Measurements from ENCODE around the gene MTMR4. TPM values are rescaled to one million over a fixed set of nuclear protein-coding genes. Genes with fewer than 3 reads are reported as not detected.

Gene MTMR4
- total RNA-seq, 4 donors from 2014 or later, result 37.6 to 50.2 (median 38.8) TPM

DNA sequence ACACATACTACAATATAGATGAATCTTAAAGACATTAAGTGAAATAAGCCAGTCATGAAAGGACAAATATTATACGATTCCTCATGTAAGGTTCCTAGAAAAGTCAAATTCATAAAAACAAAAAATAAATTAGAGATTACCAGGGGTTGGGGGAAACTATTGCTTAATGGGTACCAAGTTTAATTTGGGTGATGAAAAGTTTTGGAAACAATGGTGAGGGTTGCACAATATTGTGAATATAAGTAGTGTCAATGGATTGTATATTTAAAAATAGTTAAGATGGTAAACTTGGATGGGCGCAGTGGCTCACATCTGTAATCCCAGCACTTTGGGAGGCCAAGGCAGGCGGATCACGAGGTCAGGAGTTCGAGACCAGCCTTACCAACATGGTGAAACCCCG lies 44.1 kb downstream of the MTMR4 start:
- no peak overlapping the region for H3K4me3 ChIP-seq (ENCODE audit: low read depth, poor library complexity, severe bottlenecking)
- TF ChIP-seq, protein P1, sequence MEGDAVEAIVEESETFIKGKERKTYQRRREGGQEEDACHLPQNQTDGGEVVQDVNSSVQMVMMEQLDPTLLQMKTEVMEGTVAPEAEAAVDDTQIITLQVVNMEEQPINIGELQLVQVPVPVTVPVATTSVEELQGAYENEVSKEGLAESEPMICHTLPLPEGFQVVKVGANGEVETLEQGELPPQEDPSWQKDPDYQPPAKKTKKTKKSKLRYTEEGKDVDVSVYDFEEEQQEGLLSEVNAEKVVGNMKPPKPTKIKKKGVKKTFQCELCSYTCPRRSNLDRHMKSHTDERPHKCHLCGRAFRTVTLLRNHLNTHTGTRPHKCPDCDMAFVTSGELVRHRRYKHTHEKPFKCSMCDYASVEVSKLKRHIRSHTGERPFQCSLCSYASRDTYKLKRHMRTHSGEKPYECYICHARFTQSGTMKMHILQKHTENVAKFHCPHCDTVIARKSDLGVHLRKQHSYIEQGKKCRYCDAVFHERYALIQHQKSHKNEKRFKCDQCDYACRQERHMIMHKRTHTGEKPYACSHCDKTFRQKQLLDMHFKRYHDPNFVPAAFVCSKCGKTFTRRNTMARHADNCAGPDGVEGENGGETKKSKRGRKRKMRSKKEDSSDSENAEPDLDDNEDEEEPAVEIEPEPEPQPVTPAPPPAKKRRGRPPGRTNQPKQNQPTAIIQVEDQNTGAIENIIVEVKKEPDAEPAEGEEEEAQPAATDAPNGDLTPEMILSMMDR (IDR thresholded peaks at IDR 0.05), result no peak
- TF ChIP-seq POLR2A (IDR thresholded peaks at IDR 0.05), result no peak
- DNase-seq (ENCODE audit: low spot score in 2 of 2), result no peak
- 88 to 93% methylated on average over 6 of the region's 6 CpGs for WGBS, 2 donors
- intact Hi-C loops (cut with DNase I; ENCODE audit: low total_unique reads), result no loop called here

DNA sequence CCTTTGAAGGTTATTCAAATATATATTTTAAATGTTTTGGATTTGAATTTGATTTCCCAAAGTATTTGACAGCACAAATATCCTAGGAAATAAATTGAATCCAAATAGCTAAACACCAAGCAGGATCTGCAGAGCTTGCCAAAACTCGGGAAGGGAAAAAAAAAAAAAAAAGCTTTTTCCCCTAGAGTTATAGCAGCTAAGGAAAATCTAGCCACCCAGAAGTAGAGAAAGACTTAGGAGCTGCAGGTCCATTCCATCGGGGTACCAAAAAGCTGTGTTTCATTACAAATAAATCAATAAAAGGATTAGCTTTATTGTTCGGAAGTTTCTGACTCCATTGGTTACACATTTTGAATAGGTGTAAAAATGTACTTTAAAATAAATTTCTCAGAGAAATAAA lies 45.5 kb downstream of the MTMR4 start:
- intact Hi-C loops (cut with DNase I; ENCODE audit: low total_unique reads), result no loop called here
- no peak overlapping the region for H3K4me3 ChIP-seq (ENCODE audit: low read depth, poor library complexity, severe bottlenecking)
- no peak for DNase-seq (ENCODE audit: low spot score in 2 of 2)
- TF ChIP-seq, protein P1 (IDR thresholded peaks at IDR 0.05), result no peak
- TF ChIP-seq POLR2A (IDR thresholded peaks at IDR 0.05), result no peak
- 68 to 69% methylated on average over 3 of the region's 3 CpGs for WGBS, 2 donors

DNA sequence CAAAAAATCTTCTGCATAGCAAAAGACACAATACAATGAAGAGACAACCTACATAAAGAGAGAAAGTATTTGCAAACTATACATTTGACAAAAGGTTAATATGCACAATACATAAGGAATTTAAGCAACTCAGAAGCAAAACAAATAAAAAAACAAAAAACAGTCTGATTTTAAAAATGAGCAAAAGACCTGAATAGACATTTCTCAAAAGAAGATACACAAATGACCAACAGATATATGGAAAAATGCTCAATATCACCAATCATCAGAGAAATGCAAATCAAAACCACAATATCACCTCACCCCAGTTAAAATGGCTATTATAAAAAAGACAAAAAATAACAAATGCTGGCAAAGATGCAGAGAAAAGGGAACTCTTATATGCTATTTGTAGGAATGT lies 58.9 kb downstream of the MTMR4 start:
- no peak for TF ChIP-seq POLR2A (IDR thresholded peaks at IDR 0.05)
- TF ChIP-seq, protein P1 (IDR thresholded peaks at IDR 0.05), result no peak
- H3K4me3 ChIP-seq (ENCODE audit: low read depth, poor library complexity, severe bottlenecking), result no peak overlapping the region
- DNase-seq (ENCODE audit: low spot score in 2 of 2), result no peak
- intact Hi-C loops (cut with DNase I; ENCODE audit: low total_unique reads), result no loop called here

DNA sequence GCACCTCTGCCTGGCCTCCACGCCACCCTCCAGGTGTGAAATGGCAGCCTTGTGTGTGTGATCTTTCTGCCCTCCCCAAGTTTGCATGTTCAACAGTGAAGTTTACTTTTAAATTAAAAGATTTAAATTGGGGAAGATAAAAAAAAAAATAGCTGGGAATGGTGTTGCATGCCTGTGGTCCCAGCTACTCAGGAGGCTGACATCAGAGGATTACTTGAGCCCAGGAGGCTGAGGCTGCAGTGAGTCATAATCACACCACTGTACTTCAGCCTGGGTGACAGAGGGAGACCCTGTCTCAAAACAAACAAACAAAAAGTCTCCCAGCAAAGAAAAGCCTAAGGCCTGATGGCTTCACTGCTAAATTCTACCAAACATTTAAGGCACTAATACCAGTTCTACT lies 61.7 kb downstream of the MTMR4 start:
- intact Hi-C loops (cut with DNase I; ENCODE audit: low total_unique reads), result no loop called here
- no peak for DNase-seq (ENCODE audit: low spot score in 2 of 2)
- no peak overlapping the region for H3K4me3 ChIP-seq (ENCODE audit: low read depth, poor library complexity, severe bottlenecking)
- no peak for TF ChIP-seq POLR2A (IDR thresholded peaks at IDR 0.05)
- TF ChIP-seq, protein P1 (IDR thresholded peaks at IDR 0.05), result no peak
- 91 to 100% methylated on average over 1 of the region's 1 CpG for WGBS, 2 donors

DNA sequence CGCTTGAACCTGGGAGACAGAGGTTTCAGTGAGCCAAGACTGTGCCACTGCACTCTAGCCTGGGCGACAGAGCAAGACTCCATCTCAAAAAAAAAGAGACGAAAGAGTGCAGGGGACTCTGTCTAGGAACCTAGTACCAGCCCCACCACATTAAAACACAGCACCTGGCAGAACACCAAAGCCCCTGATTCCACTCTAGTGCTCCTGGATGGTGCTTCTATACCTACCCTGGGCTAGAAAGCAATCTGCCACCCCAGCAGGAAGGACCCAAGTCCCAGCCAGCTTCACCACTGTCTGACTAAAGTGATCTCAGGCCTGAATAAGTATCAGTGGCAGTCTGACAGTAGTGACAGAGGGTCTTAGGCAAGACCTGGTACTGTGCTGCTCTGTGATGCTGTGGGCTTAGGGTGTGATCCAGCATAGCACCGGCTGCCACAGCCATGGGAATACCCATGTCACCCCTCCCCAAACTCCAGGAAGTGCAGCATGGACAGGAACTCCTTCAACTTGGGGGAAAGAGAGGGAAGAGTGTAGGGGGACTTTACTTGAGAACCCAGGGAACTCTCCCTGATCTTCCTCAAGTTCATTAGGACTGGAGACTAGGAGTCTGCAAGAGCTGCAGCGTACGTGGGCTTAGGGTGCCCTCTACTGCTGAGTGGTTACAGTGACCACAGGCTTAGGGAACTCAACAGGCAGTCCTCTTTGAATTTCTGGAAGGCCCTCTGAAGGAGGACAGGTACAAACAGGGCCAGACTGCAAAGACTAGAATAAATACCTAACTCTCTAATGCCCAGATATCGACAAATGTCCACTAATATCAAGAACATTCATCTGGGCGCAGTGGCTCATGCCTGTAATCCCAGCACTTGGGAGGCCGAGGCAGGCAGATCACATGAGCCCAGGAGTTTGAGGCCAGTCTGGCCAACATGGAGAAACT lies 67.1 kb downstream of the MTMR4 start:
- TF ChIP-seq, protein P1 (IDR thresholded peaks at IDR 0.05), result no peak
- no peak for TF ChIP-seq POLR2A (IDR thresholded peaks at IDR 0.05)
- intact Hi-C loops (cut with DNase I; ENCODE audit: low total_unique reads), result no loop called here
- WGBS, 2 donors, result 74 to 78% methylated on average over 9 of the region's 9 CpGs
- no peak overlapping the region for H3K4me3 ChIP-seq (ENCODE audit: low read depth, poor library complexity, severe bottlenecking)
- DNase-seq (ENCODE audit: low spot score in 2 of 2), result peak in 1 of 2 donors; percentile 37

All from lower leg skin (tissue), 4 donors.